Inflammatory macrophage treated with lipopolysaccharide for 4 hours (primary cell): ENCODE results near the gene PWWP2B.

Source experiments
- DNase-seq: peaks from one replicate; pipeline ENCODE4 v3.0.0-alpha.2; 2020

PWWP2B gene

GRCh38 chr10:132408367-132408781 is 11.4 kb downstream of the PWWP2B start:
- DNase-seq, result no peak

GRCh38 chr10:132408823-132409666 is 12.0 kb downstream of the PWWP2B start:
- DNase-seq, result no peak

GRCh38 chr10:132409667-132410028 is 12.6 kb downstream of the PWWP2B start:
- no peak for DNase-seq

- DNase-seq, result no peak
These were observed 13.2 kb downstream of the PWWP2B start for GRCh38 chr10:132410056-132410778.

- DNase-seq, result no peak
These were observed 14.0 kb downstream of the PWWP2B start for GRCh38 chr10:132410779-132411532.

GRCh38 chr10:132411561-132412253 is 14.7 kb downstream of the PWWP2B start:
- no peak for DNase-seq

GRCh38 chr10:132412316-132413192 is 15.6 kb downstream of the PWWP2B start:
- peak; percentile 68 for DNase-seq

- no peak for DNase-seq
These were observed 16.5 kb downstream of the PWWP2B start for GRCh38 chr10:132413226-132414205.

GRCh38 chr10:132414402-132415016 is 17.5 kb downstream of the PWWP2B start:
- DNase-seq, result no peak

GRCh38 chr10:132415255-132415654 is 18.3 kb downstream of the PWWP2B start:
- no peak for DNase-seq

- DNase-seq, result no peak
These were observed 19.0 kb downstream of the PWWP2B start for GRCh38 chr10:132415956-132416355.

GRCh38 chr10:132416566-132417256 is 19.7 kb downstream of the PWWP2B start:
- no peak for DNase-seq

GRCh38 chr10:132417257-132417910 is 20.4 kb downstream of the PWWP2B start:
- DNase-seq, result peak; percentile 56

- no peak for DNase-seq
These were observed 21.0 kb downstream of the PWWP2B start for GRCh38 chr10:132417957-132418441.

- DNase-seq, result no peak
These were observed 21.8 kb downstream of the PWWP2B start for GRCh38 chr10:132418527-132419416.

GRCh38 chr10:132419538-132420468 is 22.8 kb downstream of the PWWP2B start:
- no peak for DNase-seq
